ENCODE data around the gene YPEL2. TPM values are rescaled to one million over a fixed set of nuclear protein-coding genes. Genes with fewer than 3 reads are reported as not detected.
"Not testable (repeated sequence)": the region's sequence is repeated elsewhere in the genome, so short reads cannot be mapped to it uniquely, and the experiment has no call there.

YPEL2 gene
- total RNA-seq, 1 donor from 2014 or later: 54.6 TPM

- no peak for DNase-seq (ENCODE audit: low read depth in 2 of 2)
Observed at GRCh38 chr17:59404471-59404870, 73.0 kb downstream of the YPEL2 start.

DNA sequence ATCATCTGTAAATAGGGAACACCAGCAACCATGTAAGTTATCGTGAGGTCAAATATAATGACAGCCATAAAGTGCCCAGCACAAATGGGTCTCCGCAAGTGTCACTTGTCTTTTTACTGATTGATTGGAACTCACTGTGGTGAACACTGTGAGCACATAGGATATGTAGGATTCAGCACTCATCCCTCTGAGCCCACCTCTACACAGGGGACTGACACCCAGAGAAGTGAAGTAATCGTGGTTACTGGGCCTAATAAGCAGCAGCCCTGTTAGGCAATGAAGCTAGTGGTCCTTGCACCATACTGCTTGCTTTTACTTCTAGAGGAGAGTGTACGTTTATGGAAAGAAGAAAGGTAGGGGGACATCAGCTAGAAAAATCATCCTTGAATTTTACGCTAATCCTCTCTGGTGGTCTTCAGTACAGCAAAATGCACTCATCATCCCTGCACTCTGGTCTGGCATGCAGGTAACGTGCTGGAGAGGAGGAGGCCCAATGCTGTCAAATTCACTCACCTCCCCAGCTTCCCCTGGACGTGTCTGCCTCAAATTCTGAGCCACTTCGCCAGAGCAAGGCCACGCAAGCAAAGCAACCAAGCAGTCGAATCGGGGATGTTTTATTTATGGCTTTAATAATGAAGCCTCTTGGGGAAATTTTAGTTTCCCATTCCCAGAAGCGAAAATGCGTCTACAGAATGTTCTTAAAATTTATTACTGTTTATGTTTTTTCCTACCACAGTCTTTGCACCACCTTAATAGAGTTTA, 74.7 kb downstream of the YPEL2 start:
- no peak for DNase-seq (ENCODE audit: low read depth in 2 of 2)

GRCh38 chr17:59406808-59407381, 75.4 kb downstream of the YPEL2 start:
- no peak for DNase-seq (ENCODE audit: low read depth in 2 of 2)

DNA sequence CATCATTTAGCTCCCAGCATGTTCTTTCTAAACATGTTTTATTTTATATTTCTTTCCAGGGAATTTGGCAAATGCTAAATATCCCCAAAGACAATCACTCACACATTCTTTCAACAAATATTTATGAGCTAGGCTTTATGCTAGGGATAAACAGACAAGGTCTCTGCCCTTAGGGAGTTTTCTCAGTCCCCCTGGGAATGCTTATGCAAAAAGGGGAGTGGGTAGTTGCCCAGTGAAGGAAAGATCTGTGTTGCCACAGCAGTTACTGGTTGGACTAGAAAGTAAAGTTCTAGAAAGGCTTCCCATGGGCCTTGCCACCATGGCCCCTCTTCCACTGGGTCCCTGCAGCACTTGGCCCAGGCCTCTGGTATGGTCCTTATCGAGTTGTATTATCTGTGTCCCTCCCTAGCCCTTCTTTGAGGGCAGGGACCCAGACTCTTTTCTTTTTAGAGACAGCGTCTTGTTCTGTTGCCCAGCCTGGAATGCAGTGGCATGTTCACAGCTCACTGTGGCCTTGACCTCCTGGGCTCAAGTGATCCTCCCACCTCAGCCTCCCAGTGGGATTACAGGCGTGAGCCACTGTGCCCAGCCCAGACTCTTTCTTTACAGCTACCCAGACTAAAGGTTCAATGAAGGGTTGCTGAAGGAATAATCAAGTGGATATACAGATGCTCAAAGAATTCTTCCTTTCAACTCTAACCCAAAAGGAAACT, 78.0 kb downstream of the YPEL2 start:
- DNase-seq (ENCODE audit: low read depth in 2 of 2): no peak

GRCh38 chr17:59410049-59410437, 78.6 kb downstream of the YPEL2 start:
- DNase-seq (ENCODE audit: low read depth in 2 of 2): no peak

GRCh38 chr17:59412431-59412830, 81.0 kb downstream of the YPEL2 start:
- DNase-seq (ENCODE audit: low read depth in 2 of 2): not testable (repeated sequence)

GRCh38 chr17:59413014-59413766, 81.7 kb downstream of the YPEL2 start:
- no peak for DNase-seq (ENCODE audit: low read depth in 2 of 2)

- no peak for DNase-seq (ENCODE audit: low read depth in 2 of 2)
Observed at GRCh38 chr17:59415397-59415796, 83.9 kb downstream of the YPEL2 start.

GRCh38 chr17:59416184-59416583, 84.7 kb downstream of the YPEL2 start:
- DNase-seq (ENCODE audit: low read depth in 2 of 2): no peak

DNA sequence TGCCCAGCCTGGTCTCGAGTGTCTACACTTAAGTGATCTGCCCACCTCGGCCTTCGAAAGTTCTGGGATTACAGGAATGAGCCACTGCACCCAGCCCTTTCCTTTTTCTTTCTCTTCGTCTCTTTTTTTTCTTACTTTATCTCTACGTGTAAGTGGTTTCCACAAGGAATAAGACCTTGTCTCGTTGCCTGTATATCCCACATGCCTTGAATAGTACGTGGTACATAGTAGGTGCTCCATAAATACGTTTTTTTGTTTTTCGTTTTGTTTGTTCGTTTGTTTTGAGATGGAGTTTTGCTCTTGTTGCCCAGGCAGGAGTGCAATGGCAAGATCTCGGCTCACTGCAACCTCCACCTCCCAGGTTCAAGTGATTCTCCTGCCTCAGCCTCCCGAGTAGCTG, 86.0 kb downstream of the YPEL2 start:
- no peak for DNase-seq (ENCODE audit: low read depth in 2 of 2)

DNA sequence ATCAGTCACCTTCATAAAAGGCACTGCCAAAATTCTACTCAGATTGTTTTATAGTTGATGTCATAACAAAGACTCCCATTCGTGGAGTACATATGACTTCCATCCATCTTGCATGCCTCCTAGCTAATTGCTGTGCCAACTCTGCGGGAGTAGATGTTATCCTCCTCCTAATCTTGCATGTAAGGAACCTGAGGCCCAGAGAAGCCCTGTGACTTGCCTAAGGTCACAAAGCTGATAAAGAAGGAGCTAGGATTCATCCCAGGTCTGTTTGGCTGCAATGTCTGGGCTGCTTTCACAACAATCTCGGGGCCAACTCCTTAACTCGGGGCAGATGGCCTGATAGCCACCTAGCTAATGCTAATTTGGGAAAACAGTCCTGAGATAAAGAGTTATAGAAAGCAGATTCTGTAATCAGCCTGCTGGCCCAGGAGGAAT, 87.3 kb downstream of the YPEL2 start:
- DNase-seq (ENCODE audit: low read depth in 2 of 2): no peak

- no peak for DNase-seq (ENCODE audit: low read depth in 2 of 2)
Observed at GRCh38 chr17:59420901-59421300, 89.4 kb downstream of the YPEL2 start.

- no peak for DNase-seq (ENCODE audit: low read depth in 2 of 2)
Observed at GRCh38 chr17:59421722-59422121, 90.3 kb downstream of the YPEL2 start.

- peak in 1 of 2 donors; percentile 83 for DNase-seq (ENCODE audit: low read depth in 2 of 2)
Observed at GRCh38 chr17:59423137-59423724, 91.8 kb downstream of the YPEL2 start.

DNA sequence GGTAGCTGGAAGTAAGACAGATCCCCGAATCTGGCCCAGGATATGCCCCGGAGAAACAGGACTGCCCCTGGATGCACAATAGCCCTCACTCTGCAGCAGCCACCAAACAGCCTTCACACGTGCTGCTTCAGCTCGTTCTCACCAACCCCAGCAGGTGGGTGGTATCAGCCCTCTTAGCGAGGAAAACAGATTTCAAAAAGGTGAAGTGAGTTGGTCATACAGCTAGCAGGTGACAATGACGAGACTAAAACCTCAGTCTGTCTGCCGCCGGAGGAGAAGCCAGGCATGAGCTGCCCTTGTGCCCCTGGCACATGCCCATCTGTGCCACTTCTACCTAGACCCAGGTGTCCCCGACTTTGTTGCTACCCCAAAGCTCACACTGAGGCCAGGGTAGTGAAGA, 92.4 kb downstream of the YPEL2 start:
- DNase-seq (ENCODE audit: low read depth in 2 of 2): no peak

GRCh38 chr17:59424331-59424730, 92.9 kb downstream of the YPEL2 start:
- no peak for DNase-seq (ENCODE audit: low read depth in 2 of 2)

DNA sequence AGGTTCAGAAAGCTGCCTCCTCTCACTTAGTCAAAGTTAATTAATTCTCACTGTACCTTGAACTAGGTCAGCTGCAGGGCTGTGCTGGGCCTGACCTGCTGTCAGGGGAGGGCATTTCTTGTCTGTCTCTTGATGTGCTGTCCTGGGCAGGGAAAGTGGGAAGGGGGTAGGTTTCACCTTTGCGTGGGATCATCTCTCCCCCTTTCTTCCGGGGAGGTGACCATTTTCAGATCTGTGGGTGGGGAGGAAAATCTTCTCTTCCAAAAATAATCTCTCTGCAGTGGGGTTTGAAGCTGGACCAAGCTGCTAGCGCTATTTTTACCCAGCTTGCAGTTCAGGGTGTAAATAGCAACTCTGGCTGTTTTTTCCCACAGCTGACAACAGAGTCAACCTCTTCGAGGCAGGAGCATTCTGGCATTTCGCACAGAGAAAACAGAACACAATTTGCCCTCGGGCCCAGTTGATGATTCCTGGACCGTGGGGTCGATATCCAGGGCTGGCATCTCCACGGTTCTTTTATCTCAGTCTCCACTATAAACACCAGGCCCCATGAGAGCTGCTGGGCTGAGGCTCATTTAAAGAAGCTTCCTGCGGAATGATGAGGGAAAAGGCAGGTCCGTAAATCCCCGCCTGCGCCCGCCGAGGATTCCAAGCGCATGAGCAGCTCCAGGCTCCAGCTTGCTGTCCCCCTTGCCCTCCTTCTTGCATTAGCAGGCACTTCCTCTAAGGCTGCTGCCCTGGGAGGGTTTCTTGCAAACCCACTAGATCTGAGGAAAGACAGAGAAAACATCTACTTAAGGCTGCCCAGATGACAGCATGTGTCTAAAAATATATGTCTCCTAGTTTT, 93.9 kb downstream of the YPEL2 start:
- peak in 1 of 2 donors; percentile 79 for DNase-seq (ENCODE audit: low read depth in 2 of 2)

DNA sequence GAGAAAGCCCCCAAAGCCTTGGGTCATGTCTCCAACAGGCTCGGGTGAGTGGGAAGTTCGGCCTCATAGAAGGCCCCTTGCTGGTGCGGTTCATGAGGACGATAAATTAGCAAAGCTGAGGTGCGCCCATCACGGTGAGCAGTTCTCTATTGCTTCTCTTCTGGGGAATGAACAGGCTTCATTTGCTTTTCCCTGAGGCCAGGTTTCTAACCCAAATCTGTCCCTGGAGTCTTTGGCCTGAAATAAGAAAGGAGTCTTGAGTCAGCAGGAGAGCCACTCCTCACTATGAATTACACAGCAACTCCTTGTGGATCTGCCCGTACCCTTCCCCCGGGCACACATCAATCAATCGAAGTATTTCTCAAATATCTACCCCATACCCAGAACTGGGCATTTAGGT, 94.6 kb downstream of the YPEL2 start:
- DNase-seq (ENCODE audit: low read depth in 2 of 2): no peak

DNA sequence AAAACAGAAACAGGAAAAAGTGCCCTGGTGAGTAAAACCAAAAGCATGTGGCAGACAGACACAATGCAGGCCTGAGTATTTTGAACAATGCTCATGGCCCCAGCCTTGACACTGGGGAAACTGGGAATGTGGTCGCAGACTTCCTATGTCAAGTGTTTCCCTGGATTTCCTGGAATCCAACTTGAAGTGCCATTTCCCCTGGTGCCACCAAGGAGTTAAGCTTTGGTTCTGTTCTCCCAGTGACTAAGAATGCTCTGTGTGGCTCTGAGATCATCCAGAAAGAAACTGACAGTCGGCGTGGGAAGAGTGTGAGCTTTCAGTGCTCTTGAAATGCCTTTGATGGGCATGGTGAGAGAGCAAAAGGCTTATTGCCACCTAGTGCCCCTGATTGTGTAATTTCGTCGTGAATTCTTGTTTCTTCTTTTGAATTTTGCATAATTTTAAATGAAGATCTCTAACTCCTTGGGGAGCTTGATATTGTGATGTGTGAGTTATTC, 96.0 kb downstream of the YPEL2 start:
- peak in 1 of 2 donors; percentile 98 for DNase-seq (ENCODE audit: low read depth in 2 of 2)

- DNase-seq (ENCODE audit: low read depth in 2 of 2): peak in 1 of 2 donors; percentile 76
Observed at GRCh38 chr17:59427996-59428395, 96.5 kb downstream of the YPEL2 start.

Data from dermis microvascular lymphatic vessel endothelial cell (primary cell).